SK-N-SH (cell line): Measurements from ENCODE around the gene SMKR1. TPM values are rescaled to one million over a fixed set of nuclear protein-coding genes. Genes with fewer than 3 reads are reported as not detected.

ENCODE experiments used
- CTCF ChIA-PET: fragments of 300-600, 350-600 bp; formaldehyde crosslinking; extraction: SDS; loops from one replicate; lab custom pipeline; 2021; lab: Yijun Ruan, JAX
- POLR2A ChIA-PET: fragments of 350-600 bp; sonication (Branson Sonifier 250); formaldehyde crosslinking; extraction: SDS; loops from one replicate; lab custom pipeline; 2020; ENCODE audit warnings: antibody characterized with exemption, inconsistent platforms; lab: Yijun Ruan, JAX
- DNase-seq: peaks from one replicate; pipeline ENCODE4 v3.0.0; 2012
- H2AFZ ChIP-seq: fragments of 200-600 bp; sonication (generic); 2 replicates; pipeline ENCODE4 v1.8.1; 2016; ENCODE audit warnings: antibody characterized with exemption, mild to moderate bottlenecking, low read depth
- H3F3A ChIP-seq: fragments of 200-600 bp; sonication (generic); replicated peaks from 2 replicates; pipeline ENCODE3; 2016; ENCODE audit warnings: antibody characterized with exemption, mild to moderate bottlenecking; ENCODE audit not compliant: insufficient read depth
- H3K27ac ChIP-seq, 2 experiments: fragments of 200-500 bp in 1 of 2; fragments of 200-600 bp in 1 of 2; sonication (Bioruptor generic) in 1 of 2; sonication (generic), shearing (Covaris generic) in 1 of 2; 2 replicates each; pipeline versions ENCODE4 v1.5.1 to v1.6.1; 2014 to 2016; ENCODE audit warnings: low read depth in 2 of 2, inconsistent platforms in 1 of 2, low read length in 1 of 2, mild to moderate bottlenecking in 1 of 2, mixed read lengths in 1 of 2
- H3K27me3 ChIP-seq: fragments of 200-600 bp; sonication (generic), shearing (Covaris generic); 2 replicates; pipeline ENCODE4 v1.6.1; 2016; ENCODE audit warnings: mixed run types; ENCODE audit not compliant: insufficient read depth
- H3K36me3 ChIP-seq, 2 experiments: fragments of 200-500 bp in 1 of 2; fragments of 200-600 bp in 1 of 2; sonication (Bioruptor generic) in 1 of 2; sonication (generic) in 1 of 2; replicated peaks in 1 of 2; 2 replicates each; pipeline versions ENCODE3 to v1.5.1; 2014 to 2016; ENCODE audit warnings: low read length in 1 of 2, mild to moderate bottlenecking in 1 of 2; ENCODE audit not compliant: insufficient read depth in 2 of 2, control insufficient read depth in 1 of 2
- H3K4me1 ChIP-seq, 2 experiments: fragments of 200-500 bp in 1 of 2; fragments of 200-600 bp in 1 of 2; sonication (Bioruptor generic) in 1 of 2; sonication (generic), shearing (Covaris generic) in 1 of 2; 2 replicates each; pipeline versions ENCODE4 v1.5.1 to v1.6.1; 2014 to 2016; ENCODE audit warnings: low read depth in 1 of 2, low read length in 1 of 2, mixed run types in 1 of 2; ENCODE audit not compliant: insufficient read depth in 2 of 2, control insufficient read depth in 1 of 2
- H3K4me2 ChIP-seq: fragments of 200-600 bp; sonication (generic), shearing (Covaris generic); 2 replicates; pipeline ENCODE4 v1.6.1; 2017; ENCODE audit warnings: mixed run types
- H3K4me3 ChIP-seq, 2 experiments: fragments of 200-500 bp in 1 of 2; fragments of 200-600 bp in 1 of 2; sonication (Bioruptor generic) in 1 of 2; sonication (generic), shearing (Covaris generic) in 1 of 2; 2 replicates each; pipeline versions ENCODE4 v1.5.1 to v1.8.1; 2014 to 2016; ENCODE audit warnings: low read depth in 2 of 2, inconsistent platforms in 1 of 2, low read length in 1 of 2, mild to moderate bottlenecking in 1 of 2, mixed read lengths in 1 of 2, moderate library complexity in 1 of 2
- H3K79me2 ChIP-seq: fragments of 200-600 bp; sonication (generic); 2 replicates; pipeline ENCODE4 v1.8.1; 2017; ENCODE audit warnings: mild to moderate bottlenecking; ENCODE audit not compliant: insufficient read depth
- H3K9ac ChIP-seq: fragments of 200-600 bp; sonication (generic); 2 replicates; pipeline ENCODE4 v1.6.1; 2017; ENCODE audit warnings: mixed run types
- H3K9me2 ChIP-seq: fragments of 200-600 bp; sonication (generic); 2 replicates; pipeline ENCODE4 v1.6.1; 2017; ENCODE audit warnings: mixed run types
- H3K9me3 ChIP-seq: fragments of 200-600 bp; sonication (generic); 2 replicates; pipeline ENCODE4 v1.6.1; 2017; ENCODE audit warnings: mixed run types, mild to moderate bottlenecking, moderate library complexity
- H4K20me1 ChIP-seq: fragments of 200-600 bp; sonication (generic); 2 replicates; pipeline ENCODE4 v1.6.1; 2017; ENCODE audit warnings: mild to moderate bottlenecking, mixed run types; ENCODE audit not compliant: insufficient read depth
- CHD2 ChIP-seq: fragments of 150-350 bp; IDR thresholded peaks from 2 replicates; pipeline ENCODE4 v1.6.1; 2018; ENCODE audit warnings: low read length; ENCODE audit not compliant: partially characterized antibody
- CTCF ChIP-seq: fragments of 200-600 bp; sonication (generic); IDR thresholded peaks from 2 replicates; pipeline ENCODE4 v1.6.1; 2017; ENCODE audit warnings: antibody characterized with exemption, mild to moderate bottlenecking, moderate library complexity
- ELF1 ChIP-seq: IDR thresholded peaks from 2 replicates; pipeline ENCODE4 v1.4.0; 2012
- EP300 ChIP-seq, 2 experiments: IDR thresholded peaks; 2 replicates each; pipeline versions ENCODE4 v1.4.0 to v1.6.1; 2012; ENCODE audit warnings: borderline replicate concordance in 1 of 2, low read depth in 1 of 2, low read length in 1 of 2
- FOXJ3 ChIP-seq: sonication (generic); formaldehyde crosslinking; IDR thresholded peaks from 2 replicates; pipeline ENCODE4 v1.5.1; 2020; ENCODE audit warnings: mild to moderate bottlenecking, missing genetic modification reagents
- GATA2 ChIP-seq: sonication (generic); formaldehyde crosslinking; IDR thresholded peaks from 2 replicates; pipeline ENCODE4 v1.5.0; 2020; ENCODE audit warnings: mild to moderate bottlenecking, missing genetic modification reagents
- IRF3 ChIP-seq: fragments of 150-350 bp; IDR thresholded peaks from 2 replicates; pipeline ENCODE4 v1.6.1; 2016; ENCODE audit warnings: mild to moderate bottlenecking, low read depth, low read length
- JUND ChIP-seq: IDR thresholded peaks from 2 replicates; pipeline ENCODE4 v1.4.0; 2012
- MEF2A ChIP-seq: IDR thresholded peaks from 2 replicates; pipeline ENCODE4 v1.4.0; 2012; ENCODE audit warnings: low read depth, borderline replicate concordance
- NRF1 ChIP-seq: IDR thresholded peaks from 2 replicates; pipeline ENCODE4 v1.6.1; 2012; ENCODE audit warnings: low read depth, mild to moderate bottlenecking, low read length
- PBX3 ChIP-seq: IDR thresholded peaks from 2 replicates; pipeline ENCODE4; 2012
- POLR2AphosphoS5 ChIP-seq: IDR thresholded peaks from 2 replicates; pipeline ENCODE4 v1.6.1; 2012; ENCODE audit warnings: low read depth, low read length
- RAD21 ChIP-seq: IDR thresholded peaks from 2 replicates; pipeline ENCODE4 v1.6.1; 2012; ENCODE audit warnings: mild to moderate bottlenecking, low read length
- RCOR1 ChIP-seq: fragments of 150-350 bp; IDR thresholded peaks from 2 replicates; pipeline ENCODE4 v1.6.1; 2017; ENCODE audit warnings: antibody characterized with exemption, low read length
- RXRA ChIP-seq: IDR thresholded peaks from 2 replicates; pipeline ENCODE4 v1.4.0; 2012; ENCODE audit warnings: low read depth, mild to moderate bottlenecking, borderline replicate concordance
- SMC3 ChIP-seq: IDR thresholded peaks from 2 replicates; pipeline ENCODE4 v1.6.1; 2012; ENCODE audit warnings: low read depth, low read length, improper control_type of control experiment
- TAF1 ChIP-seq: IDR thresholded peaks from 2 replicates; pipeline ENCODE4 v1.6.1; 2012; ENCODE audit warnings: low read depth, mild to moderate bottlenecking, low read length, moderate library complexity, borderline replicate concordance
- TCF12 ChIP-seq: IDR thresholded peaks from 2 replicates; pipeline ENCODE4 v1.4.0; 2012
- USF2 ChIP-seq: fragments of 150-350 bp; IDR thresholded peaks from 2 replicates; pipeline ENCODE4 v1.6.1; 2017; ENCODE audit warnings: antibody characterized with exemption, low read length, low read depth, borderline replicate concordance
- WGBS: methylation state at CpG from one replicate; pipeline ENCODE4 v1.1.6; 2017; ENCODE audit warnings: low lambda C conversion rate; 5-methylcytosine and 5-hydroxymethylcytosine counted together
- polyA plus RNA-seq, 3 experiments: library from polyadenylated mRNA; depleted of rRNA; stranded (reverse); fragments of >200 nt; gene quantifications; 2 replicates each; pipeline ENCODE4 v1.2.3, GENCODE V29; 2012
- TF ChIP-seq, protein P1 (sequence below): IDR thresholded peaks from 2 replicates; pipeline ENCODE4 v1.4.0; 2012; ENCODE audit warnings: low read depth, borderline replicate concordance

The SMKR1 gene
- polyA plus RNA-seq, 1 of the 3 experiments (the other 2 are of a cell fraction) = 8.1 TPM

GRCh38 chr7:129502708-129503685 is 666 bp downstream of the SMKR1 start:
- no peak overlapping the region for H3K27ac ChIP-seq
- POLR2A ChIA-PET = interaction anchor here (1.0 kb wide), 1 partner anchor 109 kb away, joined by 3 read pairs; no protein-coding TSS in a partner anchor
- no peaks in the 10 kb centered on the region for H3K79me2 ChIP-seq
- peak overlapping the region; percentile 98 for H2AFZ ChIP-seq
- peak overlapping the region; percentile 54 to 73 for H3K4me3 ChIP-seq
- CTCF ChIA-PET = interaction anchor here (0.6 to 3.9 kb wide), 20 partner anchors 11 to 160 kb away, joined by 3 to 19 read pairs (median 3); no protein-coding TSS in a partner anchor
- no peaks in the 10 kb centered on the region for H4K20me1 ChIP-seq
- H3K4me2 ChIP-seq = peak overlapping the region; percentile 76
- H3F3A ChIP-seq = no peaks in the 10 kb centered on the region
- H3K36me3 ChIP-seq = no peaks in the 10 kb centered on the region
- TF ChIP-seq CTCF (peak; percentile 39), GATA2 (CRISPR knock-in tag) (no peak), RCOR1 (no peak), SMC3 (no peak), FOXJ3 (CRISPR knock-in tag) (no peak), TAF1 (no peak), NRF1 (no peak), RXRA (no peak), MEF2A (no peak), RAD21 (peak; percentile 24; the same call in 1 of the 2 replicates), TCF12 (no peak), ELF1 (no peak)
- peak overlapping the region; percentile 48; the same call in 1 of the 2 replicates for H3K9ac ChIP-seq
- H3K27me3 ChIP-seq = no peaks in the 10 kb centered on the region
- H3K4me1 ChIP-seq = peaks cover 0 to 7% of the 10 kb centered on the region in 2 experiments; a peak in 1 of 4 replicates
- peak; percentile 90 for DNase-seq
- H3K9me3 ChIP-seq = no peaks in the 10 kb centered on the region
- 36% methylated on average over 48 of the region's 58 CpGs for WGBS
- H3K9me2 ChIP-seq = no peaks in the 10 kb centered on the region

DNA sequence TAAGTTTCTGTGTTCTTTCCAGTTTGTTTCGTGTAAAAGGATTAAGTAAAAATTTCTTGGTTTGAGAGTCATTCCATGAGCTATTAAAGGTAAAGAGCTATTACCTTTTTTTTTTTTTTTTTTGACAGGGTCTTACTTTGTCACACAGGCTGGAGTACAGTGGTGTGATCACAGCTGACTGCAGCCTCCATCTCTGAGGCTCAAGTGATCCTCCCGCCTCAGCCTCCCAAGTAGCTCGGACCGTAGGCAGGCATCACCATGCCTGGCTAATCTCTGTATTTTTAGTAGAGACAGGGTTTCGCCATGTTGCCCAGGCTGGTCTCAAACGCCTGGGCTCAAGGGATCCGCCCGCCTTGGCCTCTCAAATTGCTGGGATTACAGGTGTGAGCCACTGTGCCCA is 1.4 kb downstream of the SMKR1 start:
- ChIA-PET POLR2A (interaction anchor here (1.0 kb wide), 1 partner anchor 108 kb away, joined by 3 read pairs; no protein-coding TSS in a partner anchor), CTCF (interaction anchor here (0.6 to 1.8 kb wide), 8 partner anchors 11 to 161 kb away, joined by 3 to 6 read pairs (median 3); no protein-coding TSS in a partner anchor)
- Histone ChIP-seq H3K4me1 (peaks cover 0 to 7% of the 10 kb centered on the region in 2 experiments; a peak in 1 of 4 replicates), H3K9ac (no peak overlapping the region), H3K9me2 (no peaks in the 10 kb centered on the region), H3K9me3 (no peaks in the 10 kb centered on the region), H3K36me3 (no peaks in the 10 kb centered on the region), H3K4me3 (no peak overlapping the region), H3K4me2 (no peak overlapping the region), H3K27me3 (no peaks in the 10 kb centered on the region), H4K20me1 (no peaks in the 10 kb centered on the region), H3K79me2 (no peaks in the 10 kb centered on the region), H3F3A (no peaks in the 10 kb centered on the region), H2AFZ (no peak overlapping the region), H3K27ac (no peak overlapping the region)
- DNase-seq = no peak
- WGBS = 99% methylated on average over 8 of the region's 8 CpGs
- TF ChIP-seq IRF3 (no peak), ELF1 (no peak), RXRA (no peak), JUND (no peak), POLR2AphosphoS5 (no peak), CHD2 (no peak), PBX3 (no peak), USF2 (no peak), MEF2A (no peak), EP300 (IDR thresholded peaks at IDR 0.05; ENCODE audit: borderline replicate concordance in 1 of 2, low read depth in 1 of 2, low read length in 1 of 2) (no peak), GATA2 (CRISPR knock-in tag) (no peak)
- TF ChIP-seq, protein P1, sequence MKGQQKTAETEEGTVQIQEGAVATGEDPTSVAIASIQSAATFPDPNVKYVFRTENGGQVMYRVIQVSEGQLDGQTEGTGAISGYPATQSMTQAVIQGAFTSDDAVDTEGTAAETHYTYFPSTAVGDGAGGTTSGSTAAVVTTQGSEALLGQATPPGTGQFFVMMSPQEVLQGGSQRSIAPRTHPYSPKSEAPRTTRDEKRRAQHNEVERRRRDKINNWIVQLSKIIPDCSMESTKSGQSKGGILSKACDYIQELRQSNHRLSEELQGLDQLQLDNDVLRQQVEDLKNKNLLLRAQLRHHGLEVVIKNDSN = no peak
